Activated effector memory CD4-positive, alpha-beta T cell treated with Interleukin-2 at 50 U/mL for 16 hours (primary cell): ENCODE measurements around the gene LY6G5C.

ENCODE experiments used
- DNase-seq: peaks from one replicate; pipeline ENCODE4 v3.0.0-alpha.2; 2020

LY6G5C gene

GRCh38 chr6:31639449-31639861 is 41.4 kb downstream of the LY6G5C start:
- no peak for DNase-seq

DNA sequence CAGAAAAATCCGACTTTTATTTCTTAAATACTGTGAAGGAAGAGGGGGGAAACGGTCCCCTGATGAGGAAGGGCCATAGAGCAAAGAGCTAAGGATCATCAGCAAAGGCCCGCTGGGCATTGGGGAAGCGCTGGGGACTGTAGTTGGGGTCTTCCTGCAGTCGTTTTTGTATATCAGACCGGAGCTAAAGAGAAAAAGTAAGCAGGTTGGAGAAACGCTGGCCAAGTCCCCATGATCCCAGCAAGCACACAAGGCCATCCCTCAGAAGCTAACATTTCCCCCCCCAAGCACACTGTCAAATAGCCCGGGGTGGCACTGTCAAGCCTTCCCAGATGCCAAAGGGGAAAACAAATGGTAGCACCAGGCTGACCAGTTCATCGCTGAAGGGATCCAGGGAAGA is 41.8 kb downstream of the LY6G5C start:
- no peak for DNase-seq

GRCh38 chr6:31636698-31637596 is 43.9 kb downstream of the LY6G5C start:
- DNase-seq, result no peak

- DNase-seq, result no peak
These were observed 45.8 kb downstream of the LY6G5C start for GRCh38 chr6:31634969-31635575.

DNA sequence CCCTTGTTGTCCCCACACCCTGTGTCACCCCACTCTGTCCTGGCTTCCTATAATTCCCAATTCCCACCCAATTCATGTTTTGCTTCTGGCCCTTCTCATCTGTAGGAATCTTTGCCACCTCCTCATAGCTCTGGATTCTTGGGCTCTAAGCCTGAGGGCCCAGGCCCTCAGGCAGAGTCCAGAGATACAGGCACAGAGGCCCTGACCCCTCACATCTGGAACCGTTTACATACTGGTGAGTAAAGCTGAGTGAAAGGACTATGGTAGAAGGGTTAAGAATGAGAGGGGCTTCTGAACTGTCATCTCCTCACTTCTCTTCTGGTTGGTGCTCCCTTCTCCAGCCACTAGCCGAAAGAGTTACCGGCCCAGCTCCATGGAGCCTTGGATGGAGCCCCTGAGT is 46.7 kb downstream of the LY6G5C start:
- no peak for DNase-seq

- no peak for DNase-seq
These were observed 47.4 kb downstream of the LY6G5C start for GRCh38 chr6:31633447-31633846.

DNA sequence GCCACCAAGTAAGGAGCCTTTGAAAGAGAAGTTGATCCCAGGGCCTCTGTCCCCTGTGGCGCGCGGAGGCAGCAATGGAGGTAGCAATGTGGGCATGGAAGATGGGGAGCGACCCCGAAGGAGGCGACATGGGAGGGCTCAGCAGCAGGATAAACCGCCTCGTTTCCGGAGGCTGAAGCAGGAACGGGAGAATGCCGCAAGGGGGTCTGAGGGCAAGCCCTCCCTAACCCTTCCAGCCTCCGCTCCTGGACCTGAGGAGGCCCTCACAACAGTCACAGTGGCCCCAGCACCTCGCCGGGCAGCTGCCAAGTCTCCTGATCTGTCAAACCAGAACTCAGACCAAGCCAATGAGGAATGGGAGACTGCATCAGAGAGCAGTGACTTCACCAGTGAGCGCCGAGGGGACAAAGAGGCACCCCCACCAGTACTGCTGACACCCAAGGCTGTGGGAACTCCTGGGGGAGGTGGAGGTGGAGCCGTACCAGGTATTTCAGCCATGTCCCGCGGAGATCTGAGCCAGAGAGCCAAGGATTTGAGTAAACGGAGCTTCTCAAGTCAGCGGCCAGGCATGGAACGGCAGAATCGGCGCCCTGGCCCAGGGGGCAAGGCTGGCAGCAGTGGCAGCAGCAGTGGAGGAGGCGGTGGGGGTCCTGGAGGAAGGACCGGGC is 48.5 kb downstream of the LY6G5C start:
- no peak for DNase-seq

GRCh38 chr6:31631681-31632278 is 49.1 kb downstream of the LY6G5C start:
- DNase-seq, result no peak

DNA sequence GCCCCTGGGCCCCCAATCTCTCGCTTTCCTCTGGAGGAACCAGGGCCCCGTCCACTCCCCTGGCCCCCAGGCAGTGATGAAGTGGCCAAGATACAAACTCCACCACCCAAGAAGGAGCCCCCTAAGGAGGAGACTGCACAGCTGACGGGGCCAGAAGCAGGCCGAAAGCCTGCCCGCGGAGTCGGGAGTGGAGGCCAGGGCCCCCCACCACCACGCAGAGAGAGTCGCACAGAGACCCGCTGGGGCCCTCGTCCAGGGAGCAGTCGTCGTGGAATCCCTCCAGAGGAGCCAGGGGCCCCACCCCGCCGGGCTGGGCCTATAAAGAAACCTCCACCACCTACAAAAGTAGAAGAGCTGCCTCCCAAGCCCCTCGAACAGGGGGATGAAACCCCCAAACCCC is 49.7 kb downstream of the LY6G5C start:
- DNase-seq, result no peak

GRCh38 chr6:31630177-31630934 is 50.5 kb downstream of the LY6G5C start:
- no peak for DNase-seq

GRCh38 chr6:31629014-31629413 is 51.9 kb downstream of the LY6G5C start:
- no peak for DNase-seq

- DNase-seq, result no peak
These were observed 53.1 kb downstream of the LY6G5C start for GRCh38 chr6:31627690-31628287.

- DNase-seq, result no peak
These were observed 53.9 kb downstream of the LY6G5C start for GRCh38 chr6:31626952-31627351.
